OCI-LY7 (cell line): ENCODE data around the gene TNFRSF9.

Experiments used
- CTCF ChIP-seq: fragments of 200-600 bp; sonication (generic); conservative IDR thresholded peaks from 2 replicates; pipeline ENCODE4 v1.5.1; 2014; ENCODE audit warnings: mild to moderate bottlenecking, antibody characterized with exemption, low read length, moderate library complexity, mixed read lengths
- EZH2phosphoT487 ChIP-seq: fragments of 200-600 bp; sonication (generic); IDR thresholded peaks from 2 replicates; pipeline ENCODE4 v1.6.1; 2018; ENCODE audit warnings: low read depth, borderline replicate concordance, mild to moderate bottlenecking, mixed run types, antibody characterized with exemption, low read length, moderate library complexity, mixed read lengths

GRCh38 chr1:7962636-7963377 lies 22.2 kb upstream of the TNFRSF9 start:
- no peak for TF ChIP-seq CTCF
- no peak for TF ChIP-seq EZH2phosphoT487
